GM19035 (cell line): Measurements from ENCODE around the gene TAS1R1.
"Not testable (repeated sequence)": the region's sequence is repeated elsewhere in the genome, so short reads cannot be mapped to it uniquely, and the experiment has no call there.

ENCODE experiments used
- ATAC-seq: cut with Tn5 transposase; IDR thresholded peaks from one replicate; pipeline ENCODE4 v1.9.1; 2021; ENCODE audit not compliant: unreplicated experiment

The TAS1R1 gene

GRCh38 chr1:6588128-6588892, 33.2 kb downstream of the TAS1R1 start:
- ATAC-seq, result no peak

- no peak for ATAC-seq
These were observed 33.9 kb downstream of the TAS1R1 start for GRCh38 chr1:6588893-6589520.

- ATAC-seq, result no peak
These were observed 34.9 kb downstream of the TAS1R1 start for GRCh38 chr1:6590046-6590445.

- ATAC-seq, result no peak
These were observed 36.1 kb downstream of the TAS1R1 start for GRCh38 chr1:6591222-6591621.

DNA sequence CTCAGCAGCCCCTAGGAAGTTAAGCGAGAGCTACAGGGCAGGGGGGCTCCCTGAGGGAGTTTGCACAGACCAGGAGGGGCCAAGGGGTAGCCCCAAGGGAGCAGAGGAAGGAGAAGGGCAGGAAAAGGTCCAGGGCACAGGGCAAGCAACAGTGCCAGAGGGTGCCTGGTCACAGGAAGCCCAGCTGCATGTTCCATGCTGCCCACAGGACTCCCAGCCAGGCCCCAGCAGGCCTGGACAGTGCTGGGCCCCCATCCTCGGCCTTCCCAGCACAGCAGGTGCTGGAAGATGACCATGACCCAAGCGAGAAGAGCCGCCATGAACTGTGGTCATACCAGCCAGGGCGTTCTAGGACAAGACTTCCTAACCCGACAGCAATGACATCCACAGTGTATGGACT, 36.5 kb downstream of the TAS1R1 start:
- ATAC-seq, result no peak

- no peak for ATAC-seq
These were observed 37.3 kb downstream of the TAS1R1 start for GRCh38 chr1:6592441-6592840.

- no peak for ATAC-seq
These were observed 37.9 kb downstream of the TAS1R1 start for GRCh38 chr1:6592865-6593593.

DNA sequence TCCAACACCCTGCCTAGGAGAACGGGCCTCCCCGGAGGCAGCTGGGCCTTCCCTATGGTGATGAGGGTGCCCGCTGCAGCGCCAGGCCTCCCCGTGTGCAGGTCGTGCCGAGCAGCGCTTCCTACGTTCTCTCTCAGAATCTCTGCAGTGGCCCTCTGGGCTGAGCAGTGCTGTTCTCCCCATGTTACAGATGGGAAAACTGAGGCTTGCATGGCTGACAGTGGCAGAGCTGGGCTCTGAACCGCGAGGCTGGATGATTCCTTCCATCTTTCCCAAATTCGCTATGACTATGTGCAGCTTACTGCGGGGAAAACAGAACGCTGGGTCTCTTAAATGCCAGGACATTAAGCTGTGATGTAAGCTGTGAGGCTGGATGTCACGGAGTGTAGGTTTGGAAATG, 38.7 kb downstream of the TAS1R1 start:
- no peak for ATAC-seq

- no peak for ATAC-seq
These were observed 40.1 kb downstream of the TAS1R1 start for GRCh38 chr1:6594977-6595740.

GRCh38 chr1:6596351-6596750, 41.2 kb downstream of the TAS1R1 start:
- ATAC-seq, result no peak

- no peak for ATAC-seq
These were observed 42.0 kb downstream of the TAS1R1 start for GRCh38 chr1:6596886-6597776.

- no peak for ATAC-seq
These were observed 42.6 kb downstream of the TAS1R1 start for GRCh38 chr1:6597777-6598131.

- no peak for ATAC-seq
These were observed 44.3 kb downstream of the TAS1R1 start for GRCh38 chr1:6599141-6599975.

GRCh38 chr1:6599991-6600390, 44.9 kb downstream of the TAS1R1 start:
- ATAC-seq, result not testable (repeated sequence)

- ATAC-seq, result no peak
These were observed 45.4 kb downstream of the TAS1R1 start for GRCh38 chr1:6600410-6601048.

DNA sequence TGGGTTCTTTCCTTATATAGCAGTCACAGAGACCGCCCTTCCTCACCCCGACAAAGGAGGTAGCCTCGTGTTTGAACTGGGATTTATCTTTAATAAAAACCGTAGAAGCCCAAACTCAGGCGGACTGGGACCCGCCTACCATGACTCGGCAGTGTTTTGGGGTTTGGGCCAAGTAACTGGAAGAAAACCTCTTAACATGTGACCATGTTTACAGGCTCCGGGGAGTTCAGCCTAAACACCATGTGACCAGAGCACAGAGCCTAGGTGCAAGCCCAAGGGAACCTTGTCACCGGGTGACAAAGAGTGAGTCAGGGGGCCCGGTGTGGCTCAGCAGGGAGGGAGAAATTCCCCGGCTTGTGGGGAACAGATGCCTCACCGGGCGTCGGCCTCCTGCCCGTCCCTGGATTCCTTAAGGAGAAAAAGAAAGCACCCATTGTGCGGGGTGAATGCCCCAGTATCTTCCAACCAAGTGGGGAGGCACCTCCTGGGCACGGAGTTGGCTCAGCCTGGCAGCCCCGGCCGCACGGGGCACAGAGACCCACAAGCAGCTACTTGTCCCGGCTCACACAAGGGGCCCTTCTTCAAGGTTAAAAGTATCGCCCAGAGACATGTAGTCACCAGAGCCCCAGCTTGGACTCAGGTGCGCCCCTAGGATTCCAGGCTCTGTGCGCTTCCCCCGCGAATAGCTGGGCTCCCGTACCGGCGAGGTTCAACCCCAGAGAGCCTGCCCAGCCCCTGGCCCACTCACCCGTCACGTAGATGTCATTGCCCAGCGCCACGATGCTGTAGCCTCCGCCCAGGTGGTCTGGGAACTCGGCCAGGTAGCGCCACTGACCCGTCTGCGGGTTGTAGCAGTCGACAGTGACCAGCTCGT, 46.2 kb downstream of the TAS1R1 start:
- peak; percentile 31 for ATAC-seq

- peak; percentile 33 for ATAC-seq
These were observed 47.0 kb downstream of the TAS1R1 start for GRCh38 chr1:6601923-6602668.
